ENCODE results near the gene LMBR1. TPM values are rescaled to one million over a fixed set of nuclear protein-coding genes. Genes with fewer than 3 reads are reported as not detected.
"Not testable (repeated sequence)": the region's sequence is repeated elsewhere in the genome, so short reads cannot be mapped to it uniquely, and the experiment has no call there.

The LMBR1 gene
- total RNA-seq, 2 experiments from 2014 or later = 51.3 to 51.8 TPM

DNA sequence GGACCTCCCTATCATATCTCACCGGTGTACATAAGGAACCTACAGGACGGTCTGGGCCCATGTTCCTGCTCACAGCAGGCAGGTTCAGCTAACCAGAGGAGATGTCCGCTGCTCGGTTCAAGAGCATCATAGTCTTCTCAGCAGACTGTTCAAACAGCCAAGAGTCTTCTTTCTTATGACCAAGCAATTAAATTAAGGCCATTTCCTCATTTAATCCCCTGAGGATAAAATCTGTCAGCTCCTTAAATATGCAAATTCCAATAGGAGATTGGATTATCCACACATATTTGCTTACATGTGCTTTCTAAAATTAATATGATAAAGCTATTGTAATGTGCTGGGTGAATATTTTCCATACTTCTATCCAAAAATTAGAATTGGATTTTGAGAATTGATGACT, 59.7 kb downstream of the LMBR1 start:
- ChIA-PET CTCF (no interaction called here), POLR2A (no interaction called here)
- H3K36me3 Mint-ChIP-seq (ENCODE audit: low read depth) = peaks cover 7% of the 10 kb centered on the region

DNA sequence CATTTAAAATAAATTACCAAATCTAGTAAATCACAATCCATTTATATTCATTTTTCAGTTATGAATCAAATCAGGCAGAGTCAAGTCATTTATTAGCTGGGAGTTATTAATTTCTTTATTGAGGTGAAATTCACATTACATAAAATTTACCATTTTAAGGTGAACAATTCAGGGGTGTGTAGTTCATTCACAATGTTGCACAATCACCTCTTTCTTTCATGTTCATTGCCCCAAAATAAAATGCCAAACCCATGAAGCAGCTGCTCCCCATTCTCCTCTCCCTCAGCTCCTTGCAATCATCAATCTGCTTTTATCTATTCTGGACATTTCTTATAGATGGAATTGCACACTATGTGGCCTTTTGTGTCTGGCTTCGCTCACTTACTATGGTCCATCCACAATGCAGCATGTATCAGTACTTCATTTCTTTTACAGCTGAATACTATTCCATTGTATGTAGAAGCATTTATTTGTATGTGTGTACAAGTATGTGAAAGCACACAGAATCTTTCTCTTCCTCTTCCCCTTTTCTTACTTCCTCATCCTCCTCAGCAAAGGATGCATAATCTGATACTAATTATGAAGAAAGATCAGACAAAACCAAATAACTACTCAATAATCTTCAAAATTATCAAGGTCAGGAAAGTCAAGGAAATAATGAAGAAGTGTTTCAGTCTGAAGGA, 60.6 kb downstream of the LMBR1 start:
- no peak for DNase-seq
- Mint-ChIP-seq H3K4me1 (no peaks in the 10 kb centered on the region), H3K27ac (no peak overlapping the region), H3K9me3 (no peaks in the 10 kb centered on the region), H3K36me3 (ENCODE audit: low read depth) (peaks cover 4% of the 10 kb centered on the region), H3K4me3 (no peak overlapping the region), H3K27me3 (no peaks in the 10 kb centered on the region)
- ChIA-PET POLR2A (no interaction called here), CTCF (interaction anchor here (0.9 to 1.4 kb wide), 3 partner anchors 9 to 61 kb away, joined by 3 to 4 read pairs (median 4); no protein-coding TSS in a partner anchor)

More for the DNA sequence above, 59.7 kb downstream of the LMBR1 start:
- Mint-ChIP-seq H3K9me3 (no peaks in the 10 kb centered on the region), H3K27me3 (no peaks in the 10 kb centered on the region), H3K4me3 (no peak overlapping the region), H3K27ac (no peak overlapping the region), H3K4me1 (no peaks in the 10 kb centered on the region)
- DNase-seq = no peak

DNA sequence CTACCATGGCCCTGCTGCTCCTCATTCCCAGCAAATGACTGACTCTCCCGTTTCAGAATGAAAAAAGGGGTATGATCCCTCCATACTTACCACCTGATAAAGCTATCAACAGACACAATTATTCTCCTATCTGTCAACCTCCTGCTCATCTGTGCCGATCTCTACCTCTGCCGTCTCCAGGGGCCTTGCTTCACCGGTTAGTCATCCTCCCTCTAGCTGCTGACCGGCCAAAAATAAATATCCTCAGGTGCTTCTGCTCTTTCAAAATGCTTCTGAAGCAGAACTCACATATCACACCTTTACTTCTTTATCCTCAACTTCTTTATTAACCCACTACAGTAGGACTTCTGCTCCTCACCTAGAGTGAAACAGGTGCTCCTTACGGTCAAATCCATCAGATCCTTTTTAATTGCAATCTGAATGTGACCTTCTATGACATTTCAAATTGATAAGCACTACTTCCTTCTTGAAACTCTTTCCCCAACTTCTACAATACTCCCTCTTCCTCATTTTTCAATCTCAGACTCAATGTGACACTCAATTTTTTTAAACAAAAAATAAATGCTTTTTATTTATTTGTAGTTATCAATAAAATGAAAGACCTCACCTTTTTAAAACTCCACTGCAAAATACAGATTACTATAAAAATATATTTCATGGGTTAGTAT, 63.2 kb downstream of the LMBR1 start:
- Mint-ChIP-seq H3K36me3 (ENCODE audit: low read depth) (peaks cover 4% of the 10 kb centered on the region), H3K4me1 (no peaks in the 10 kb centered on the region), H3K9me3 (no peaks in the 10 kb centered on the region), H3K27ac (no peak overlapping the region), H3K27me3 (no peaks in the 10 kb centered on the region), H3K4me3 (no peak overlapping the region)
- ChIA-PET CTCF (no interaction called here), POLR2A (no interaction called here)
- no peak for DNase-seq

DNA sequence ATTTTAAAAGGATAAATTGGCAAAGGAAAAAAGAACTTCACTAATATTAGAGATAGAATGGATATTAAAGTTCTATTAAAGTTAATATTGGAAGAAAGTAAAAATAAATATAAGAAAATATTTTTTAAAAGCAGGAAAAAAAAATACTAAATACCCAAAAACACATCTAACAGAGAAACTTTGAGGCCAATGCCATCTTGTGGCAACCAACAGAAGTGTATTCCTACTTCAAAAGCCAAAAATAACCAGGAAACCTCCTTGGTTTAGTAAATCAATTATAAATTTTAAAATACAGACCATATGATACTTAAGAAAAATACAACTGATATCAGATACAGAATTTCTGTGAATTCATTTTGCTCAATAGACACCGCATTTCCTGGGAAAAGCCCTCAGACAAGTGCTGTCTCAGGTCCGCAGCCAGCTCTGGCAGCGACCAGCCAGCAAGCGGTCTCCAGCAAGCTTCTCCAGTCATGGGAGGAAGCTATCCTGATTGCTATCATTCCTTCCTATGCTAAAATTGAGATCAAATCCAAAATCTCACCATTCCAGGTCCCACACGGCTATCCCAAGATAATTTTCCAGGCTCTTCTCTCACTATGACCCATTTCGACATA, 65.3 kb downstream of the LMBR1 start:
- H3K4me1 Mint-ChIP-seq = no peaks in the 10 kb centered on the region
- ChIA-PET CTCF (interaction anchor here (1.0 to 1.3 kb wide), 3 partner anchors 178 to 290 kb away, joined by 3 to 4 read pairs (median 3); no protein-coding TSS in a partner anchor), POLR2A (no interaction called here)
- peaks cover 4% of the 10 kb centered on the region for H3K36me3 Mint-ChIP-seq (ENCODE audit: low read depth)
- no peaks in the 10 kb centered on the region for H3K27me3 Mint-ChIP-seq
- H3K27ac Mint-ChIP-seq = no peak overlapping the region
- H3K4me3 Mint-ChIP-seq = no peak overlapping the region
- no peak for DNase-seq
- H3K9me3 Mint-ChIP-seq = no peaks in the 10 kb centered on the region

DNA sequence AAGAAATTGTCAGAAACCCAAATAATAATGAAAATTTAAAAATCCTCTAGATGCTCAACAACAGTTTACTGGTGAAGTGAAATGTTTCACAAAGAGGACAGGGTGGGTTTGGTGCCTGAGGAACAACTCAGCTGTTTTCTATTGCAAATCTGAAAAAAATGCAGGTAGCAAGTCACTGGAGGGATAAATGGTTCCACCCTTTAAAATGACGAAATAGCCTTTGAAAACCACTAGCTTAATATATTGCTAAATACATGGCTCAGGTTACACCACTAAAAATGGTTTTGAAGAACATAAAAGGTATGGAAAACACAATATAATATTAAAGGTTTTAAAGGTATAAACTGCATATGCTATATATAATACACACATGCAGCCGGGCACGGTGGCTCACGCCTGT, 69.5 kb downstream of the LMBR1 start:
- CTCF ChIA-PET = interaction anchor here (0.6 to 1.0 kb wide), 2 partner anchors 9 to 52 kb away, joined by 3 to 4 read pairs; no protein-coding TSS in a partner anchor
- Mint-ChIP-seq H3K4me1 (no peaks in the 10 kb centered on the region), H3K9me3 (no peaks in the 10 kb centered on the region), H3K27me3 (no peaks in the 10 kb centered on the region), H3K4me3 (no peak overlapping the region), H3K27ac (no peak overlapping the region), H3K36me3 (ENCODE audit: low read depth) (peaks cover 3% of the 10 kb centered on the region)
- no peak for DNase-seq
- POLR2A ChIA-PET = no interaction called here

DNA sequence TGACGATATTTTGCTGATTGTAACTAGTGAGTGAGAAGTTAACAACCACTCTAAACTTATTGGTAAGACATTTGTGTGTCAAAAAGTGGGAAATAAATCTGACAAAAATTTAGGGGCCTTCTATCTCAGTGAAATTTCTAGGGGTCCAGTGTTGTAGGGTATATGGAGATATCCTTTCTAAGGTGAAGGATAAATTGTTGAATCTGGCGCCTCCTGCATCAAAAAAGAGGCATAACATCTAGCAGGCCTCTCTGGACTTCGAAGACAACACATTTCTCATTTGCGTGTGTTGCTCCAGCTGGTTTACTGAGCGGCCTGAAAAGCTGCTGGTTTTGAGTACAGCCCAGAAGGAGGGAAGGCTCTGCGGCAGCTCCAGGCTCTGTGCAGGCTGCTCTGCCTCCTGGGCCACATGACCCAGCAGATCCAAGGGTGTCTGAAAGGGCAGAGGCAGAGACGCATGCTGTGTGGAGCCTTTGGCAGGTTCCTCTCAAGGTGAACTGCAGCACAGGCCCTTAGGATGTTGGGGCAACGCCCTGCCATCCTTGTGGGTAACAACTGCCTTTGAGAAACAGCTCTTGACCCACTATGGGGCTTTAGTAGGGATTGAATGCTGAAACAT, 72.4 kb downstream of the LMBR1 start:
- POLR2A ChIA-PET = no interaction called here
- no peaks in the 10 kb centered on the region for H3K4me1 Mint-ChIP-seq
- H3K9me3 Mint-ChIP-seq = no peaks in the 10 kb centered on the region
- DNase-seq = no peak
- H3K36me3 Mint-ChIP-seq (ENCODE audit: low read depth) = peaks cover 3% of the 10 kb centered on the region
- CTCF ChIA-PET = interaction anchor here (1.3 to 1.7 kb wide), 2 partner anchors 12 to 355 kb away, joined by 3 to 4 read pairs; no protein-coding TSS in a partner anchor
- H3K27me3 Mint-ChIP-seq = no peaks in the 10 kb centered on the region
- H3K4me3 Mint-ChIP-seq = no peak overlapping the region
- H3K27ac Mint-ChIP-seq = no peak overlapping the region

DNA sequence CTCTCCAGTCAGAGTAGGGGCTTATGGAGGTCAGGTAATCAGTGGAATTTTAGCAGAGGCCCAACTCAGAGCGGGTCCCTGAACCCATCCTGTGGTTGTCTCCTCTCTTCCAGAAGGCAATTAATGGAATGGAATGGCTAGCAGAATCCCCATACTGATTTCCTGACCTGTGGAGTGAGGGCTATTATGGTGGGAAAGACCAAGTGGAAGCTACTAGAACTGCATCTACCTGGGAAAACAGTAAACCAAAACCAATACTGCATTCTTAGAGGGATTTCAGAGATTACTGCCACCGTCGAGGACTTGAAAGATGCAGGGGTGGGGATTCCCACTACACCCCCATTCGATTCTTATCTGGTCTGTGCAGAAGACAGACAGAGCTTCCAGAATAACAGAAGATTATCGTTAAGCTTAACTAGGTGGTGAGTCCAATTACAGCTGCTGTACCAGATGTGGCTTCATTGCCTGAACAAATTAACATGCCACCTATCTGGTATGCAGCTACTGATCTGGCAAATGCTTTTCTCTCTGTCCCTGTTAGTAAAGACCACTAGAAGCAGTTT, 73.2 kb downstream of the LMBR1 start:
- no peak for DNase-seq
- Mint-ChIP-seq H3K4me1 (no peaks in the 10 kb centered on the region), H3K4me3 (no peak overlapping the region), H3K27ac (no peak overlapping the region), H3K9me3 (no peaks in the 10 kb centered on the region), H3K36me3 (ENCODE audit: low read depth) (peaks cover 3% of the 10 kb centered on the region), H3K27me3 (no peaks in the 10 kb centered on the region)
- POLR2A ChIA-PET = no interaction called here
- CTCF ChIA-PET = interaction anchor here (1.3 to 1.7 kb wide), 2 partner anchors 12 to 354 kb away, joined by 3 to 4 read pairs; no protein-coding TSS in a partner anchor

DNA sequence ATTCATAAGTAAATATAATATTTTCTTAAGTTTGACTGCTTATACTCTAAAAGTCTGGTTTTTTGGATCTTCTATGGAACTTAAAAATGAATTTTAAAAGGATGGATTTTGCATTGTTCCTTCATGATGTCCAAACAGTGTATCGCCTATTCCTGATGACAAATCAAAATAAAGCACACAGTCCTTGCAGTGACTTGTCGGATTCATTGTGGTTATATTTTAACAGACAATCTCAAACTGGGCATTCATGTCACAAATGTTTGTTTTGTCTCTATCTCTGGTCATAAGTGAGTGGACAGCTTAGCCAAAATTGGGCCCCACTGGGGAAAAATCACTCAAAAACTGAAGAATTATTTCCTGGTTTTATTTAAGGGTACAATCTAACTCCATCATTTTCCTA, 74.8 kb downstream of the LMBR1 start:
- CTCF ChIA-PET = interaction anchor here (0.6 to 0.7 kb wide), 2 partner anchors 624 to 1023 kb away, joined by 3 to 5 read pairs; no protein-coding TSS in a partner anchor
- H3K27ac Mint-ChIP-seq = no peak overlapping the region
- H3K27me3 Mint-ChIP-seq = no peaks in the 10 kb centered on the region

DNA sequence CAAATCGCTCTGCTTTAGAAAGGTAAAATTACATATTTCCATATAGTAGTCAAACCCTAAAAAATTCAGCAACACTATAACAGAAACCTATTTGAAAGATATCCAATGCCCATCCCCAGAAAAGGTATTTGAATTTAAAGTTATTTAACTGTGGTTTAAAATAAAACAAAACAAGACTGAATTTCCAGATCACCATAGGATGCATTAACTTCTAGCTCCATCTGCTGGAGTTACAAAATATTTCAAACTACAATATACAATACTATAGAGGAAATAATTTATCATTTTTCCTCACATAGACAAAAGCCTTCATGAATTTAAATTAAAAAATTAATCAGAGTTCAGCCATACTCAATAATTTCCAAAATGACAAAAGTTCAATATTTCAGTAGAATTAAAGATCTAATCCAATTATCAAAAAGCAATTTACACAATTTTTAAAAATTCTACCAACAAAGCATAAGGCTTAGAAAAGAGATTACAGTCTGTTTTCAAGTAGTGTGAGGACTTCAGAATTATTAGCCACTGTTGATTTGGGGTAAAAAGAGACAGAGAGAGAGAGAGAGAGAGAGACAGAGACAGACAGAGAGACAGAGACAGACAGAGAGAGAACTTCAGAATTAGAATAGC, 75.9 kb downstream of the LMBR1 start:
- POLR2A ChIA-PET = interaction anchor here (0.7 kb wide), 1 partner anchor 176 kb away, joined by 3 read pairs; no protein-coding TSS in a partner anchor
- peaks cover 7% of the 10 kb centered on the region for H3K36me3 Mint-ChIP-seq (ENCODE audit: low read depth)

More for the DNA sequence above, 74.8 kb downstream of the LMBR1 start:
- DNase-seq = no peak
- Mint-ChIP-seq H3K9me3 (no peaks in the 10 kb centered on the region), H3K4me1 (no peaks in the 10 kb centered on the region), H3K4me3 (no peak overlapping the region), H3K36me3 (ENCODE audit: low read depth) (peaks cover 6% of the 10 kb centered on the region)
- POLR2A ChIA-PET = no interaction called here

DNA sequence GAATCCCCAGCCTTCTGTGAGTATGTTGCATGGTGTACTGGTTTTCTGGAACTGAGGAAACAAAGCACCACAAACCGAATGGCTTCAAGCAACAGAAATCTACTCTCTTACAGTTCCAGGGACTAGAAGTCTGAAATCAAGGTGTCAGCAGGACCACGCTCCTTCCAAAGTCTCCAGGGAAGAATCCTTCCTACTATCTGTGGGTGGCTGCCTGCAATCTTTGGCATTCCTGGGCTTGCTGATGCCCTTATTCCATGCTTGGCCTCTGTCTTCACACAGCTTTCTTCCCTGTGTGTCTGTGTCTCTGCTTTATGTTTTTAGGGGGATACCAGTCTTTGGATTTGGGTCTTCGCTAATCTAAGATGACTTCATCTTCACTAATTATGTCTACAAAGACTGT, 81.3 kb downstream of the LMBR1 start:
- DNase-seq = no peak
- Mint-ChIP-seq H3K27me3 (no peaks in the 10 kb centered on the region), H3K4me3 (no peak overlapping the region), H3K27ac (no peak overlapping the region), H3K4me1 (peaks cover 4% of the 10 kb centered on the region), H3K36me3 (ENCODE audit: low read depth) (peaks cover 9% of the 10 kb centered on the region), H3K9me3 (no peaks in the 10 kb centered on the region)
- ChIA-PET POLR2A (no interaction called here), CTCF (no interaction called here)

More for the DNA sequence above, 75.9 kb downstream of the LMBR1 start:
- no peaks in the 10 kb centered on the region for H3K27me3 Mint-ChIP-seq
- CTCF ChIA-PET = interaction anchor here (0.6 to 0.8 kb wide), 2 partner anchors 142 to 165 kb away, joined by 3 read pairs; no protein-coding TSS in a partner anchor
- H3K4me1 Mint-ChIP-seq = no peaks in the 10 kb centered on the region
- no peaks in the 10 kb centered on the region for H3K9me3 Mint-ChIP-seq
- H3K27ac Mint-ChIP-seq = no peak overlapping the region
- H3K4me3 Mint-ChIP-seq = no peak overlapping the region
- DNase-seq = no peak

DNA sequence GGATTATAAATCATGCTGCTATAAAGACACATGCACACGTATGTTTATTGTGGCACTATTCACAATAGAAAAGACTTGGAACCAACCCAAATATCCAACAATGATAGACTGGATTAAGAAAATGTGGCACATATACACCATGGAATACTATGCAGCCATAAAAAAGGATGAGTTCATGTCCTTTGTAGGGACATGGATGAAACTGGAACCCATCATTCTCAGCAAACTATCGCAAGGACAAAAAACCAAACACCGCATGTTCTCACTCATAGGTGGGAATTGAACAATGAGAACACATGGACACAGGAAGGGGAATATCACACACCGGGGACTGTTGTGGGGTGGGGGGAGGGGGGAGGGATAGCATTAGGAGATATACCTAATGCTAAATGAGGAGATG, 89.3 kb downstream of the LMBR1 start:
- H3K27me3 Mint-ChIP-seq; H3K27ac Mint-ChIP-seq; H3K36me3 Mint-ChIP-seq (ENCODE audit: low read depth); H3K4me3 Mint-ChIP-seq; H3K4me1 Mint-ChIP-seq; POLR2A ChIA-PET; H3K9me3 Mint-ChIP-seq; DNase-seq; CTCF ChIA-PET: not testable (repeated sequence)

DNA sequence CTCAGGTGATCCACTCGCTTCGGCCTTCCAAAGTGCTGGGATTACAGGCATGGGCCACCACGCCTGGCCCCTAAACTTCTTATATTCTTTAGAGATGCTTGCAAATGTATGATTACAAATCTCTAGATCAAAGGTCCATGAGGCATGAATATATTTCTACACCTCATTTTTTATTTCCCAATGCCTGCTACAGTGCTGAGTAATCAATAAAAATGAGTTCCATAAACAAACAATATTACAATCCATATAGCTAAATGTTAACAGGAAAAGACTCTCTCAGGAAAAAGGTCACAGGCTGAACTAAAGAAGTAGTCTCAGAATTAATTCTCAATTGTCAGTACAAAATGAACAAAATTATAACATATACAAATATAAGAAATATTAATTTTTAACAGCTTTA, 90.8 kb downstream of the LMBR1 start:
- ChIA-PET CTCF (no interaction called here), POLR2A (no interaction called here)
- Mint-ChIP-seq H3K27me3 (no peaks in the 10 kb centered on the region), H3K27ac (no peak overlapping the region), H3K36me3 (ENCODE audit: low read depth) (peaks cover 2% of the 10 kb centered on the region), H3K4me3 (no peak overlapping the region), H3K4me1 (no peaks in the 10 kb centered on the region), H3K9me3 (no peaks in the 10 kb centered on the region)
- no peak for DNase-seq
